HUDEP-2 (cell line): ENCODE data around the gene NAV2.

Experiments
- DNase-seq, 76 experiments: peaks; one replicate each; lab custom pipeline; 2025; ENCODE audit not compliant: unreplicated experiment in 76 of 76; lab: John Stamatoyannopoulos, UW

NAV2 gene

GRCh38 chr11:20046416-20046815, 333.8 kb downstream of the NAV2 start:
- no peak for DNase-seq

GRCh38 chr11:20047006-20047768, 334.6 kb downstream of the NAV2 start:
- DNase-seq, result no peak

GRCh38 chr11:20047769-20048154, 335.1 kb downstream of the NAV2 start:
- DNase-seq, result no peak

GRCh38 chr11:20048246-20048645, 335.6 kb downstream of the NAV2 start:
- no peak for DNase-seq

GRCh38 chr11:20048707-20049106, 336.1 kb downstream of the NAV2 start:
- no peak for DNase-seq

GRCh38 chr11:20049231-20049630, 336.6 kb downstream of the NAV2 start:
- no peak for DNase-seq

- DNase-seq, result no peak
Observed at GRCh38 chr11:20050048-20050447, 337.4 kb downstream of the NAV2 start.

- no peak for DNase-seq
Observed at GRCh38 chr11:20050551-20051333, 338.1 kb downstream of the NAV2 start.

- no peak for DNase-seq
Observed at GRCh38 chr11:20051469-20052399, 339.1 kb downstream of the NAV2 start.

- no peak for DNase-seq
Observed at GRCh38 chr11:20053572-20053971, 340.9 kb downstream of the NAV2 start.

GRCh38 chr11:20054584-20054983, 341.9 kb downstream of the NAV2 start:
- DNase-seq, result no peak

- no peak for DNase-seq
Observed at GRCh38 chr11:20055312-20055711, 342.7 kb downstream of the NAV2 start.

GRCh38 chr11:20056109-20056949, 343.7 kb downstream of the NAV2 start:
- no peak for DNase-seq

GRCh38 chr11:20056950-20057943, 344.6 kb downstream of the NAV2 start:
- DNase-seq, result no peak

GRCh38 chr11:20058749-20059458, 346.3 kb downstream of the NAV2 start:
- no peak for DNase-seq

GRCh38 chr11:20059587-20060021, 347.0 kb downstream of the NAV2 start:
- no peak for DNase-seq

- no peak for DNase-seq
Observed at GRCh38 chr11:20060181-20060580, 347.5 kb downstream of the NAV2 start.

GRCh38 chr11:20060647-20061205, 348.1 kb downstream of the NAV2 start:
- DNase-seq, result no peak
